ENCODE data around the gene WIPF3.

The WIPF3 gene

DNA sequence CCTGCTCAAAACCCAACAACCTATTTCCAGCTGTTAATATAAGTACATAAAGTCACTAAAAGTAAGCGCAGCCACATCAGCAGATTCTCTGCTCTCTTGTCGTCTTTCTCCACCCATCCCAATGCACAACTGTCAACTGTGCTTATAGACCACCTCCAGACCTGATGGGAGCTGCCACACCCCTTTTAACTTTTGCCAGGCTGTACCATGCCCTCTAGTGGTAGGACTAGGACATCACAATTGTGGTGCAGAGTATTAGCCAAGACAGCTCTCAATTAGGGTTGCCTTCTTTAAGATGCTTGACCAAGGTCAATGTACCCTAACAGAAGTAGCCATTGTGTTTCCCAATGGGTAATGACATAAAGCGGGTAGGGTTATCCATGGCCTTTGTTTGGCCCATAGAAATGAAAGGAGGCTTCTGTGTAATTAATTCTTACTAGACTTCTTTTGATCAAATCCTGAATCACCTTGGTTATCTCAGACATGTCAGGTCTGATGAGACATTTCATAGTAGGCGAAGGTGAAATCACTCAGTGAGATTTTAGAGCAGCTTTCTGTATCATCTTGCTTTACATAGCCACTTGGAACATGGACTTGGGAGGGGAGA is 115.2 kb downstream of the WIPF3 start:
- DNase-seq = peak; percentile 39

DNA sequence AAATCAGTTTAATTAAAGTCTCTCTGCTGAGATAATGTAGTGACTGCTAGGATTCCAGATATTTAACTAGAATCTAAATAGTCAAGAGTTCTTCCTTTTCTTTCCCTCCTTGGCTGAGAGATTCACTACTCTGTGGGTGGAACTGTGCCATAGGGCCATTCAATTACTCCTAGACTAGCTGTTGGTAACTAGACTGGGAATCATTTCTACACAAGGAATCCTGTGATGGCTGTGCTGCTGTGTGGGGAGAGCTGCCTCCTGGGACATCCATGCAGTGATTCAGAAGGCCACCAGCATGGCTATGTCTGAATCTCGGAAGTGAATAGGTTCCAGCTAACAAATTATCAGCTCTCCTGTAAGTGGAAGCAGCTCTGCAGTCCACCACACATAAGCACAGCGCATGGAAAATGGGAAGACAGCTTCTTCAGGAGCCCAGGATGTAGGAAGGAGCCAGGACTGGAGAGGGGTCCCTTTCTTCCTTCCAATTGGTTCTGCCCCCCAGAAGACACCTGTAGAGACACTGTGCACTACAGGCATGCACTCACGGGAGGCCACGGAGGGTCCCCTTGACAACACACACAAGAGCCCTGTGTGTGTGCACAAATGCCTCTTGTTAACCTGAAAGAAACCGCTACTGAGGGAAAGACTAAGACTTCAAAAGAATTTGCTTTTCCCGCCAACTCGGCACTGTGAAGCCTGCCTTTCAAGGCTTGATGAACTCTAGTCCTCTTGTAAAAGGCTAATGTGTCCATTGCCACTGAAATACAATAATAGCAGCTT is 116.8 kb downstream of the WIPF3 start:
- DNase-seq = no peak

DNA sequence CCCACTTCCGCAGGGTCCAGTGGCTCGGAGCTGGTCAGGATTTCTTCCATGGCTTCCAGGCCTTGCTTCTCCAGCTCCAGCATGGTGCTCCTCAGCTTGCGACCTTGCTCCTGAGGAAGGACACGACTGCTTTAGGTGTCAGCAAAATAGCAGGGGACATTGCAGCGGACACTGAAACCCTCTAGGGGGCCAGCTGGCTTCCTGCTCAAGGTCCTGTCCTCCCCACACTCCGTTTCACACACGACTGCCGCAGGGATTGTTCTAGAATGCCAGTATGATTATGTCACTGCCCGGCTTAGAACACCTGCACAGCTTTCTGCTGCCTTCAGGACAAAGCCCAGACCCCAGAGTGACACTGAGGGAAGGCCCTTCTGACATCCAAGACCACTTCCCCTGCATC is 117.7 kb downstream of the WIPF3 start:
- no peak for DNase-seq

DNA sequence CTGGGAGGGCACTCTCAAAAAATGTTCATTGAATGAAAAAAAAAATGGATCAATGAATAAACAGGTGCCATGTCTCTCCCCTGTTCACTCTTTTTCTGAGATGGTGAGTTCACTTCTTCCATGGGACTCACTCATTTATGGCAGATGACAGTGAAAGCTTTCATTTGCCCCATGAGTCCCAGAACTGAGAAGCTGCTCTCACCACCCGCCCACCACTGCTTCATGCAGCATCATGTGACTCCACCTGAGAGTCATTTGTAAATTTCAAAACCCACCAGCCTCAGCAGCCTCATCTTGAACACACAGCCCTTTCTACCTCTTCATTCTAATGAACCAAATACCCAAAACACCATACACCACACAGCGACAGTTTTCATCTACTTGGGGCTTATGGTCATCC is 118.4 kb downstream of the WIPF3 start:
- no peak for DNase-seq

DNA sequence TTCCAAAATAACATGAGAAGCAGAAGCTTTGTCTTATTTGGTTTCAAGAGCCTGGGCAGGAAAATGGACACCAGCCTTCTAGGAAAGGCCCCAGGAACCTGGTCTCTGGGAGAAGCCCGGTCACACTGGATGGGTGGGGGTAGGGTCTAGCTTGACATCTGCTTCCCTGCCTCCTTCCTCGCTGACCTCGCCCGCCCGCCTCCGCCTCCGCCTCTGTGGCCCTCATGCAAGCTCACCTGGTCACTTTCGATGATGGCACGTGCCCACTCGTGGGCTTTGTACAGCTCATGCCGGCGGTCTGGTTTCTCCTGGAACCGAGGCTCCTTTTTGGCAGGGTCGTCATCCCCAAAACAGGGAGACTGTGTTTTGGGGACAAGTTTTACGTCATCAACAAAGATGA is 119.9 kb downstream of the WIPF3 start:
- DNase-seq = no peak

DNA sequence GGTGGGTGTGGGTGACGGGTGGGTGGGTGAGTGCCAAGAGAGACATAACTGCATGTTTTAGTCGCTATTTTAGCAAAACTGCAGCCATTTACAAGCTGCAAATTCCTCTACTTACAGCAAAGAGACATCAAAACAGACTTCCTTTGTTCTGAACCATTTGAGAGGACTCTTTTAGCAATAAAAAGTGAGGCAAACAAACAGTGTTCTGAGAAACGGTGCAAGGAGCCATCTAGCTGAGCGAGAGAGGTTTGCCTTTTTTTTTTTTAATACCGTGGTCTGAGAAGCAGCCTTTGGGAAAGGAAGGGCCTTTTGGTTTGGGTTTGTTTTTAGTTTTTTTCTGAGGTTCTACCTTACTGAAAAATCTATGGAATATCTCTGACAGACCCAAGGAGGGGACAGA is 120.4 kb downstream of the WIPF3 start:
- DNase-seq = no peak

DNA sequence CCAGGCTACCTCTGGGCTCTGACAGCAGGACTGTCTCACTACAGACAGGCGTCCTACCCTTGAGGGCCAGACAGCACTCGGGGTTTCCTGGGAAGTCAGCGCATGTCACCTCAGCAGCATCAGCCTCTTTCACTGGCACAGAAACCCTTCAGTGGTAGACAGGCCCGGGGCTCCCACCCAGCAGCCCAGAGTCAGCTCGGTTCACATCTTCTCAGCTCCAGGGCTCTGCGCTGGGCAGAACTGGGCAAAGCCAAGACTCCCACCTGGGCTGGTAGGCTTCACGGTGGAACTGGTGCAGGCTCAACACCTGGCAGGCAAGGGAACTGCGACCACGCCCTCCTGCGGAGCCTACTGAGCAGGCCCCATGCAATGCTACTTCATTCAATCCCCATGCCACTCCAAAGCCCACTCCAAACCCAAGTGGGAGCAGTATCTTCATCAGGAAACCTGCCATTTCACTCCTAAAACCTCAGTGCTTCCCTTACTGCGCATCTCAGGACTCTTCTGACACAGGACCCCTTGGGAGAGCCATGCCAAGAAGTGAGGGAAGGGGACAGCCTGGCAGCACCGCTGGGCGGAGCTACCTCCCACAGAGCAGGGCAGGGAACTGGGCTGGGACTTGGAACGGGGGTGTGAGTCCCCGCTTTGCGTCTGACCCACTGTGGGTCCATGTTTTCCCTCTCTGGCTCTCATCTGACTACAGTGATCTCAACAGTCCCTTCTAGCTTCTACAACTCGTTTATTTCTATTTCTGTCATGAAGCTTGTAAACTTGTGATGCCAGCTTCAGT is 122.9 kb downstream of the WIPF3 start:
- DNase-seq = no peak

DNA sequence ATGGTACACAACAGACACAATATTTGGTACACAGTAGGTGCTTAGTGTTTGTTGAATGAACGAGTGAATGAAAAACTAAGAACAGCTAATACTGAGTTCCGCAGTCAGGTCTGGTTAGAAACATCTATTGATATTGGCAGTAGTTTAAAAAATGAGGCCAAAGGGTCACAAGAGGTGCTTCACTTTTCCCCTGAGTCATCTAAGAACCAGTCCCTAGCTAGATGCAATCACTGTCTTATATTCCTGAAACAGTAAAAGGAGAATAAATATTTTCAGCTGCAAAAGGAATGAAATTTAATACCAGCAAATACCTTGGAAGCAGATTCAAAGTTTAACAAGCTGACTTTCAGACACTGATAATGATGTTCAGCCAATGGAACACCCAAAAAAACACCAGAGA is 128.8 kb downstream of the WIPF3 start:
- no peak for DNase-seq

DNA sequence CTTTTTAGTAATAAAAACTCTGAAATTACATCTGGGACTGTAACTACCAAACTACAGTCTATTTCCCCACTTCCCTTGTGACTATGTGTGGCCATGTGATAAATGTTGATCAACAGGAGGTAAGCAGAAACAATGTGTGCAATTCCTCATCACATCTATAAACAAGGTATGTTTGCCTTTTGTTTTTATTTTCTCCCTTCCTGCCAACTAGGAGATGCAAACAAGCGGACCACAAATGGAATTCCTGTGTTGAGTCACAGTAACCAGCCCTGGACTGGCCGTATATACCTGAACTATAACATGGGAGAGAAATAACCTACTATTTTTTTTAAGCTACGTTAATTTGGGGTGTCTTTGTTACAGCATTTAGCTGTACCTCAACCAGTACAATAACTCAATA is 130.8 kb downstream of the WIPF3 start:
- DNase-seq = no peak

DNA sequence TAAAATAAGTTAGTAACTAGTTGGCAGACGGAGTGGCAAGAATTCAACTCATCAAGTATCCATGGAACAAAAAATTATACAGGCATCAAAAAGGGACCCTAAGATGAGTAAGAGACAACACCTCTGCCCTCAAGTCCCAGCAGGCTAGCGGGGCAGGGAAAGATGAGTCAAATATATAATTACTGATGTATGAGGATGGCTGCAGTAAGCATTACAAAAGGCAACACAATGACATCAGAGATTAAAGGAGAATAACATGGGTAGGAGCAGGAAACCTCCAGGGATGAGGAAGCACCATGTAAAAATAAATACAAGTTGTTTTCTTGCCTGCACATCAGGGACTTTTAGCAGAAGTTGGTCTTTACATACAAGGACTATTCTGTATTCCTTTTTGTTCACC is 133.9 kb downstream of the WIPF3 start:
- DNase-seq = no peak

DNA sequence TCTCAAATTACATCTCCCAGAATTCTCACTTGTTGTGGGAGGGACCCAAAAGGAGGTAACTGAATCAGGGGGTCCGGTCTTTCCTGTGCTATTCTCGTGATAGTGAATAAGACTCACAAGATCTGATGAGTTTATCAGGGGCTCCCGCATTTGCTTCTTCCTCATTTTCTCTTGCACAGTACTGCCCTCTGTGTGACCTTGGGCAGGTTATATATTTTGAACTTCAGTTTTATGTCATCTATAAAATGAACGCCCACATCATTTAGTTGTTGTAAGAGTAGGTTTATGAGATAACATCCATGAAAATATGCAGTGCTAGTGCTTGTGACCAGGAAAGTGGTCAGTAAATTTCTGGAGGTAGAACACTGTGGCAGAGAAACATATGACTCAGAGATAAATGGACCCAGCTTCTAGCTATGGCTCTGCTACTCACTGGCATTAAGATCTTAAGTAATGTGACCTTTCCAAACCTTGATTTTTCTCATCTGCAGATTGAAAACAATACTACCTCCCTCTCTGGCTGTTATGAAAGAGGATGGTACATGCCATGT is 139.0 kb downstream of the WIPF3 start:
- no peak for DNase-seq

DNA sequence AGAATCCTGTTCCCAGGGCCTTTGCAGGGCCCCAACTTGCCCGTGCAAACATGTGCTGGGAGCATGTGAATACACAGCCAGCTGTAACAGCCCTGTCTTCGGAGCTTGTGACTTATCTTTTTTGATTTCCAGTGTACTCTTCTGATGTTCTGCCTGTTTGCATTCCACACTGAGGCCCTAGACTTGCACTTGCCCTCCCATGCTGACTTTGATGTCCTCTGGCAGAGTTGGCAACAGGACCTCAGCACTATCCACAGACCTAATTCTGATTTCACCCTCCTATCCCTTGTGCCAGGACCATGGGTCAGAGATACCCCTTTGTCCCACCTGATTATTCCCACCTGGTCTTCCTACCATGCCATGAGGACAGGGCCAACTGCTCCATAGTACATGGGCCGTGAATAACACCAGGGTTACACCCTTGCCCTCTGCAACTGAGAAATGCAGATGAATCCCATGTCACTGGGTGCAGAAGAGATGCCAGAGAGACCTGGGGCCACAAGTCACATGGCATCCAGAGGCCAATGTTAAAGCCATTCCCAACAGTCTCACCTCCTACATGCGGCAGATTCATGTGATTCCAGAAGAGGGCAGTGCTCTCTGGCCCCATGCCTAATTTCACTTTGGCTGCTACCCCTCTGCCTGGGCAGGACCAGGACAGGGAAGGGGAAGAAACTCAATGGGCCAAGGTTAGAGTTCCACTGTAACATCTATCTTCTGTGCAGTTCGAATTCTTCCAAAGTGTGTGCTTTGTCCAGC is 140.3 kb downstream of the WIPF3 start:
- DNase-seq = no peak

DNA sequence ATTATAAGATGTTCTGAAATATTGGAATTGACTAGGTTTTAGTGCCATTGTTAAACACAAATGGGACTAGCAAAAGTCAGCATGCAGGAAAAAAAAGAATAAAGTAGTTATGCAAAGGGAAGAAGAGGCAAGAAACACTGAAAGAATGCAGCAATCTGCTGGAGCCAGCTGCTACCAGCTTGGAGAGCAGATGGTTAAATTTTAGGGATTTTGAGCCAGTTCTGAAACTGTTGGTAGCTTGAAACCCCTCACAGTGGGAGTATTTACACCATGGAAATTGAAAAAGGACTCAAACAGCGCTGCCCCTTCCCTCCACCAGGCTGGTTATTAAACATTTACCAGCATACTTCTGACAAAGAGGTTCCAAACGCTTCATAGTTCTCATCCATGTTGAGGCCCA is 142.3 kb downstream of the WIPF3 start:
- DNase-seq = no peak

DNA sequence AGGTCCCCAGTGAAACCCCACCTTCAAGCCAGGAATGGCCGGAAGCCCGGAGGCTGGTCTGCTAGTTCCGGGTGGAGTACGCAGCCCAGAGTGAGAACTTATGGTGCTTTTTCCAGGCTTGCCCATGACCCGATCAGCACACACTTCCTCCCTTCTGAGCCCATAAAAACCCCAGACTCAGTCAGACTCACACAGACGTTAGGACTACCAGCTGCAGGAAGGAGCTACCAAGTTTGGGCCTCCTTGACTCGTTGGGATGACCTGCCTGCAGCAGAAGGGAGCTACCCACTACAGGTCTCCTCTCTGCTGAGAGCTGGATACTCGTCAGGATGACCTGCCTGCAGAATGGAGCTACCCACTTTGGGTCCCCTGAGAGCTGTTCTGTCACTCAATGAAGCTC is 144.2 kb downstream of the WIPF3 start:
- no peak for DNase-seq

DNA sequence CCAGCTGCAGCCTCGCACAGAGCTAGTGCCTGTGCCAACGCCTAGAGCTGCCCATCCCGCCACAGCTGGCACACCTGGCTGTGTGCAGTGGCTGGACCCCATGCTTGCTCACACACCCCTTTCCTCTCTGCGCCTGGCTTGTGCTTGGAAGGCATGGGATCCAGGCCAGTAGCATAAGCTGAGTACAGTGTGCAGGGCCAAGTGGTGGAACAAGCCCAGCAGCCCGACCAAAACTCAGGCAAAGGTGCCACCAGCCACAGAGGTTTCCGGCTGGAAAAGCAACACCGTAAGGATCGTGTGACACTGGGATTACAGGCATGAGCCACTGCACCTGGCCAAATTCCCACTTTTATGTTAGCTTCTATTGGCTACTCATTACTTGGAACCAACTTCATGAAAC is 144.9 kb downstream of the WIPF3 start:
- no peak for DNase-seq

DNA sequence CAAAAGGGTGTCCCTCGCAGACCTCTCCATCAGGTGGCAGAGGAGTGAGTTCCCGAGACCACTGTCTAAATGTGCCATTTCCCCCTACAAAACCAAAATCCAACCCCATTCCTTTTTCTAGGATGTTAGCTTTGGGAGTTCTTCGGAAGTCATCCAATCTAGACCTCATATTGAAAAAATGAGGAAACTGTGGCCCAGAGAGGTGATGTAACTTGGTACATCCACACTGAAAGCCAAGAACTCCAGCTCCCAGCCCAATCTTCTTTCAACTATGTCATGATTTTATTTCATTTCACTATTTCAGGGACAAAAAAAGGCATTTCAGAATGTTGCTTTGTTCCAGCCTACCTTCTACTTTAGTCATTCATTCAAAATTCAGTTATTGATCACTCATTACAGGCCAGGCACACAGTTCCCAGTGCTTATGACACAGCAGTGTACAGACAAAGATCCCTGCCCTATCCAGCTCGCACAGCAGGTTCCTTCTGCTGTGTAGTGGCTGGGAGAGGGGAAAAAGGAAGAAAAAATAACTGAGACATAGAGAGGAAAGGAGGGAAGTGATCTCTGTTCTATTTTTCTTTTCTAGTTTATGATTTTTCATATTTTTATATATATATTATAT is 147.5 kb downstream of the WIPF3 start:
- no peak for DNase-seq

DNA sequence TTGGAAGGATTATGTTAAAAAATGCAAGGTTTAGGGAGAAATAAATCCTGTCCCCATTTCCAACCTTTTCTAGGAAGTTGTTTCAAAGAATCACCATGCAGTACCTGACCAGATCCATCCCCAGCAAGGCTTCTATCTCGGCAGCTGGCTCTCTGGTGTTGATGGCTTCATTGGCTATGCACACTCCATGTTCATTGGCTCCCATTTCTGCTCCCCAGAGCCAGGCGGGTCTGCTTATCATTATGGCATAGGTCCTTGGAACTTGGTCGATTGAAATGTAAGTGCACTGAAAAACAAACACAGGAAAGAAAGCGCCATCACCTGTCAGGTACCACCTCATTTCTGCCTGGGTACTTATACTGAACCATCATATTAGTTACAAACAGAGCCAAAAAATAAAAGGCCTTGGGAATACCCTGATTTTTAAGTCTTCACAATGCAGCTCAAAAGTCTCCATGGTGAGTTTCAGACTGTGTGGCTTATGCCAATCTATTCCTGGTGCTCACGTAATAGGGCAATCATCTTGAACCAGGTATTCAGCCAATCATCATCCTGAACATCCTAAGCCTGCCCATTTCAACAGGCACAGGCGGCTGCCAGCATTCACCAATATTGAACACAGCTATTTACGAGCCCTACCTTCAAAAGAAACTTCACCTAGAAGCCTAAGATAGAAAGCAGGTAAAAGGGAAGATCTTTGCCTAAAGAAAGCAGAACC is 148.9 kb downstream of the WIPF3 start:
- DNase-seq = no peak

DNA sequence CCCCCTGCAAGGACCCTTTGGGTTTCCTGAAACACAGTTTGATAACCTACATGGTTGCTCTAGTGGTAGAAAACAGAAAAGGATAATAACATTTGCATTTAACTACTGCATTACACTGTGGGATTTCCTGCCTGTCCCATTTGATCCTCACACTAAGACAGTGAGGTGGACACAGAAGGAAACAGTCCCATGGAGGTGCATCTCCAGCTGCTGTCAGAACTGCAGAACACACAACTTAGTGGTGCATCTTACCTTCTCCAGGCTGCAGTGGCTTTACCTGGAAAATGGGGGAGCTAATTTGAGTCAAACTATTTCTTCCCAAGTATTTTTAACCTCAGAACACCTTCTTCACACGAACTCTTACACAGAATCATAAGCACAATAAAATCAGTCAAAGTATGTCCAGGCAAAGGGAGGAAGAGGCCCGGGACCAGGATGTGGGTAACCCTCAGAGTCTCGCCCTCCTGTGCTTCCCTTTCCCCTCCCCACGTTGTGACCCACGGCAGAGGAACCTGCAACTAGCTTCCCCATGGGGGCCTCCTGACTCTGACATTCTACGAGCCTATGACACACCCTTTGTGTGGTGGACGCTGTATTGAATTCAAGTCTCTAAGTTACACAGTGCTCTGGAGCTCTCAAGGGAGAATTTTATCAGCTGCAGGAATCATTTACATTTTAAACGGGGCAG is 149.6 kb downstream of the WIPF3 start:
- DNase-seq = no peak

DNA sequence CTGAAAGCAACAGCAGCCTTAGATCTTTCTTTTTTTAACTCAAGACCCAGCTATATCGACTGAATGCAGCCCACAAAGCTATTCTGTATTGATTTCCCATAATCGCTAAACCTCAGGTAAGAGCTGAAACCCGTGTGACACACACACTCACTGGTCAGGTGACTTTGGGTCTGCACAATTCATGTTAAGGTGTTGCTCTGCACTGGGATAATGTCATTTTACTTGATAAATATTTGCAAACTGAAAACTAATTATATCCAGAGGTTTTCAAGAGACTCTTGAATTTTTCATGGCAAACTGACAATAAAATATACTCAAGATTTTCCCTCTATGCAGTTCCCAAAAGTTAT is 150.2 kb downstream of the WIPF3 start:
- DNase-seq = no peak

DNA sequence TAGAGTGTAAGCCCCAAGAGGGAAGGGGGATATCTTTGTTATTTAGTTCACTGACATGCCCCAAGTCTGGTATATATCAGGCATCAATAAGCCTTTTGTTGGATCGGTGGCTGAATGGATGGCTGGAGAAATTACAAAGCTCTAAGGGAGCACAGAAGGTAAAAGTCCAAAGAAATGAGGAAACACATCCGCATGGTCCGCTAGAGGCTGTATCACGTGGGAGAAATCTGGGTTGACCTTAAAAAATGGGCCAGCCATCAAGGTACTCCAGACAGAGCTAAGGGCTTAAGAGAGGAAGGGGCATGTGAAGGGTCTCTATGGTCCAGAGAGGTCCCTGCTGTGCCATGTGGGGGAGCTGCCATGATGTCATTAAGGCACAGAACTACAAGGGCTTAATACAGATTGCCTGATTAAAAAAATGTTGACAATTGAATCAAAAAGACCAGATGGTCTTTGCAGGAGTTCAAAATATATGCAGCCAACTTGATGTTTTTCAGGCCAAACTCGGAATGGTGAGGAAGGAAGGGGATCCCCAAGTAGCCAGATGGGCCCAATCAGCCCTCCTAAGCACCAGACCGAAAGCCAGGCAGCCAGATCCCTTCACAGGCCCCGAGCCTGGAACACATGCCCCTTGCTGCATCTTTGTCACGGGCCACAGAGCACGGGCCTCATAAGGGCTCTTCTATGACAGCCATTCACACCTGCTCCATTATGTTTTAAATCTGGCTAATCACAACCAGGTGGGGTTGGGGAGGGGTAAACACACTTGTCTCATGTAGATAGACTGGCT is 151.4 kb downstream of the WIPF3 start:
- no peak for DNase-seq

Data from DMS79 (cell line).